ENCODE results near the gene PDSS2.
"Not testable (repeated sequence)": the region's sequence is repeated elsewhere in the genome, so short reads cannot be mapped to it uniquely, and the experiment has no call there.

PDSS2 gene

GRCh38 chr6:107416145-107416544, 43.2 kb downstream of the PDSS2 start:
- no peak for DNase-seq

- no peak for DNase-seq
Observed at GRCh38 chr6:107413966-107414645, 45.3 kb downstream of the PDSS2 start.

- DNase-seq = no peak
Observed at GRCh38 chr6:107411161-107411560, 48.2 kb downstream of the PDSS2 start.

GRCh38 chr6:107409942-107410341, 49.4 kb downstream of the PDSS2 start:
- DNase-seq = peak; percentile 59

GRCh38 chr6:107408714-107409113, 50.6 kb downstream of the PDSS2 start:
- DNase-seq = no peak

- no peak for DNase-seq
Observed at GRCh38 chr6:107405002-107405401, 54.4 kb downstream of the PDSS2 start.

GRCh38 chr6:107402533-107402932, 56.8 kb downstream of the PDSS2 start:
- no peak for DNase-seq

- DNase-seq = no peak
Observed at GRCh38 chr6:107401573-107401972, 57.8 kb downstream of the PDSS2 start.

- DNase-seq = no peak
Observed at GRCh38 chr6:107400616-107401147, 58.7 kb downstream of the PDSS2 start.

- no peak for DNase-seq
Observed at GRCh38 chr6:107399935-107400334, 59.4 kb downstream of the PDSS2 start.

- no peak for DNase-seq
Observed at GRCh38 chr6:107398001-107398400, 61.4 kb downstream of the PDSS2 start.

GRCh38 chr6:107396211-107396610, 63.2 kb downstream of the PDSS2 start:
- DNase-seq = no peak

GRCh38 chr6:107392069-107392468, 67.3 kb downstream of the PDSS2 start:
- DNase-seq = no peak

- DNase-seq = no peak
Observed at GRCh38 chr6:107390685-107391435, 68.5 kb downstream of the PDSS2 start.

GRCh38 chr6:107390056-107390455, 69.3 kb downstream of the PDSS2 start:
- no peak for DNase-seq

GRCh38 chr6:107386904-107387303, 72.5 kb downstream of the PDSS2 start:
- no peak for DNase-seq

GRCh38 chr6:107386340-107386739, 73.0 kb downstream of the PDSS2 start:
- DNase-seq = no peak

- DNase-seq = no peak
Observed at GRCh38 chr6:107383705-107384104, 75.7 kb downstream of the PDSS2 start.

- no peak for DNase-seq
Observed at GRCh38 chr6:107374264-107374663, 85.1 kb downstream of the PDSS2 start.

- no peak for DNase-seq
Observed at GRCh38 chr6:107369493-107369892, 89.9 kb downstream of the PDSS2 start.

- no peak for DNase-seq
Observed at GRCh38 chr6:107368471-107368870, 90.9 kb downstream of the PDSS2 start.

- not testable (repeated sequence) for DNase-seq
Observed at GRCh38 chr6:107364173-107364572, 95.2 kb downstream of the PDSS2 start.

GRCh38 chr6:107361753-107362604, 97.4 kb downstream of the PDSS2 start:
- DNase-seq = no peak

Data from MV-4-11 (cell line).